Ishikawa (cell line): ENCODE results near the gene NABP2.

ENCODE experiments used
- CEBPB ChIP-seq: IDR thresholded peaks from 2 replicates; pipeline ENCODE4 v1.6.1; 2012
- EGR1 ChIP-seq: IDR thresholded peaks from 2 replicates; pipeline ENCODE4 v1.6.1; 2012
- EP300 ChIP-seq: IDR thresholded peaks from 2 replicates; pipeline ENCODE4 v1.6.1; 2012; ENCODE audit warnings: borderline replicate concordance
- FOXM1 ChIP-seq: IDR thresholded peaks from 2 replicates; pipeline ENCODE4 v1.6.1; 2012; ENCODE audit warnings: low read depth, borderline replicate concordance
- NFIC ChIP-seq: IDR thresholded peaks from 2 replicates; pipeline ENCODE4 v1.6.1; 2012
- REST ChIP-seq: IDR thresholded peaks from 2 replicates; pipeline ENCODE4 v1.6.1; 2012; ENCODE audit warnings: low read depth, mild to moderate bottlenecking
- TAF1 ChIP-seq: IDR thresholded peaks from 2 replicates; pipeline ENCODE4 v1.6.1; 2012; ENCODE audit warnings: low read depth, mild to moderate bottlenecking
- TCF12 ChIP-seq: IDR thresholded peaks from 2 replicates; pipeline ENCODE4 v1.6.1; 2012; ENCODE audit warnings: low read depth
- TEAD4 ChIP-seq: IDR thresholded peaks from 2 replicates; pipeline ENCODE4 v1.6.1; 2012
- USF1 ChIP-seq: IDR thresholded peaks from 2 replicates; pipeline ENCODE4 v1.6.1; 2012
- YY1 ChIP-seq: IDR thresholded peaks from 2 replicates; pipeline ENCODE4 v1.6.1; 2012; ENCODE audit warnings: low read depth

GRCh38 chr12:56208006-56208405 is 16.1 kb upstream of the NABP2 start:
- TF ChIP-seq NFIC (no peak), TAF1 (no peak), EGR1 (no peak), CEBPB (no peak), YY1 (no peak), TEAD4 (no peak), EP300 (no peak), TCF12 (no peak), USF1 (no peak), REST (no peak), FOXM1 (no peak)
